ENCODE data around the gene ABCA10. TPM values are rescaled to one million over a fixed set of nuclear protein-coding genes. Genes with fewer than 3 reads are reported as not detected.

Gene ABCA10
- total RNA-seq, 1 donor from 2014 or later = 0.29 TPM

GRCh38 chr17:69232650-69233049 is 4.0 kb upstream of the ABCA10 start:
- H3K4me3 ChIP-seq (ENCODE audit: low read depth, low read length) = no peak overlapping the region
- DNase-seq (ENCODE audit: low read depth) = no peak
- no peaks in the 10 kb centered on the region for H3K36me3 ChIP-seq (ENCODE audit: control insufficient read depth, insufficient read depth, low read length)
- H3K27me3 ChIP-seq (ENCODE audit: control insufficient read depth, insufficient read depth, low read length) = no peaks in the 10 kb centered on the region
- TF ChIP-seq, protein P1, sequence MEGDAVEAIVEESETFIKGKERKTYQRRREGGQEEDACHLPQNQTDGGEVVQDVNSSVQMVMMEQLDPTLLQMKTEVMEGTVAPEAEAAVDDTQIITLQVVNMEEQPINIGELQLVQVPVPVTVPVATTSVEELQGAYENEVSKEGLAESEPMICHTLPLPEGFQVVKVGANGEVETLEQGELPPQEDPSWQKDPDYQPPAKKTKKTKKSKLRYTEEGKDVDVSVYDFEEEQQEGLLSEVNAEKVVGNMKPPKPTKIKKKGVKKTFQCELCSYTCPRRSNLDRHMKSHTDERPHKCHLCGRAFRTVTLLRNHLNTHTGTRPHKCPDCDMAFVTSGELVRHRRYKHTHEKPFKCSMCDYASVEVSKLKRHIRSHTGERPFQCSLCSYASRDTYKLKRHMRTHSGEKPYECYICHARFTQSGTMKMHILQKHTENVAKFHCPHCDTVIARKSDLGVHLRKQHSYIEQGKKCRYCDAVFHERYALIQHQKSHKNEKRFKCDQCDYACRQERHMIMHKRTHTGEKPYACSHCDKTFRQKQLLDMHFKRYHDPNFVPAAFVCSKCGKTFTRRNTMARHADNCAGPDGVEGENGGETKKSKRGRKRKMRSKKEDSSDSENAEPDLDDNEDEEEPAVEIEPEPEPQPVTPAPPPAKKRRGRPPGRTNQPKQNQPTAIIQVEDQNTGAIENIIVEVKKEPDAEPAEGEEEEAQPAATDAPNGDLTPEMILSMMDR (IDR thresholded peaks at IDR 0.05; ENCODE audit: insufficient read depth, low read length, poor library complexity, severe bottlenecking) = no peak

GRCh38 chr17:69231521-69231920 is 2.9 kb upstream of the ABCA10 start:
- Histone ChIP-seq H3K36me3 (ENCODE audit: control insufficient read depth, insufficient read depth, low read length) (no peaks in the 10 kb centered on the region), H3K27me3 (ENCODE audit: control insufficient read depth, insufficient read depth, low read length) (no peaks in the 10 kb centered on the region), H3K4me3 (ENCODE audit: low read depth, low read length) (no peak overlapping the region)
- DNase-seq (ENCODE audit: low read depth) = no peak
- TF ChIP-seq, protein P1 (IDR thresholded peaks at IDR 0.05; ENCODE audit: insufficient read depth, low read length, poor library complexity, severe bottlenecking) = no peak

- no peak for DNase-seq (ENCODE audit: low read depth)
- TF ChIP-seq, protein P1 (IDR thresholded peaks at IDR 0.05; ENCODE audit: insufficient read depth, low read length, poor library complexity, severe bottlenecking) = no peak
- Histone ChIP-seq H3K27me3 (ENCODE audit: control insufficient read depth, insufficient read depth, low read length) (no peaks in the 10 kb centered on the region), H3K4me3 (ENCODE audit: low read depth, low read length) (no peak overlapping the region), H3K36me3 (ENCODE audit: control insufficient read depth, insufficient read depth, low read length) (no peaks in the 10 kb centered on the region)
These were observed 2.3 kb upstream of the ABCA10 start for GRCh38 chr17:69230939-69231338.

GRCh38 chr17:69228018-69228417 is 606 bp downstream of the ABCA10 start:
- TF ChIP-seq, protein P1 (IDR thresholded peaks at IDR 0.05; ENCODE audit: insufficient read depth, low read length, poor library complexity, severe bottlenecking) = no peak
- H3K4me3 ChIP-seq (ENCODE audit: low read depth, low read length) = no peak overlapping the region

DNA sequence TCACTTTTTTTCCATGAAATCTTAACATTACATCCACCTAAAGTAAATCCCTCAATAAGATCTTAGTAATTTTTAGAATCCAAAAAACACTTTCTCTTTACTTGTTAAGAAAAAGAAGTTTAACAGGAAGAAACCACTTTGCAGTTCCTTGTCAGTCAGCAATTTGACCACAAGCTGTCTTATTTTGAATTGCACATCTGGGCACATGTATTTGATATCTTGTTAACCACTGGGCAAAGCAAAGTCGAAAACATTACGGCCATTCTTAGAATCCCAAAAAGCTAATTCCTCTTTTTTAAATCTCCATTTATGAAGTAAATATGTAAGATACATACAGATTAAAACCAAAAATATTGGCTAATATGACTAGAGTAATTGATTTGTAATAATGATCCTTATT is 1.1 kb downstream of the ABCA10 start:
- no peak for DNase-seq (ENCODE audit: low read depth)
- Histone ChIP-seq H3K27me3 (ENCODE audit: control insufficient read depth, insufficient read depth, low read length) (no peaks in the 10 kb centered on the region), H3K4me3 (ENCODE audit: low read depth, low read length) (no peak overlapping the region), H3K36me3 (ENCODE audit: control insufficient read depth, insufficient read depth, low read length) (no peaks in the 10 kb centered on the region)
- TF ChIP-seq, protein P1 (IDR thresholded peaks at IDR 0.05; ENCODE audit: insufficient read depth, low read length, poor library complexity, severe bottlenecking) = no peak

More at GRCh38 chr17:69228018-69228417, 606 bp downstream of the ABCA10 start:
- Histone ChIP-seq H3K27me3 (ENCODE audit: control insufficient read depth, insufficient read depth, low read length) (no peaks in the 10 kb centered on the region), H3K36me3 (ENCODE audit: control insufficient read depth, insufficient read depth, low read length) (no peaks in the 10 kb centered on the region)
- no peak for DNase-seq (ENCODE audit: low read depth)

GRCh38 chr17:69223809-69224208 is 4.8 kb downstream of the ABCA10 start:
- Histone ChIP-seq H3K4me3 (ENCODE audit: low read depth, low read length) (no peak overlapping the region), H3K27me3 (ENCODE audit: control insufficient read depth, insufficient read depth, low read length) (no peaks in the 10 kb centered on the region), H3K36me3 (ENCODE audit: control insufficient read depth, insufficient read depth, low read length) (no peaks in the 10 kb centered on the region)
- TF ChIP-seq, protein P1 (IDR thresholded peaks at IDR 0.05; ENCODE audit: insufficient read depth, low read length, poor library complexity, severe bottlenecking) = no peak
- peak; percentile 66 for DNase-seq (ENCODE audit: low read depth)
